ENCODE measurements around the gene ARHGEF28. TPM values are rescaled to one million over a fixed set of nuclear protein-coding genes. Genes with fewer than 3 reads are reported as not detected.

The ARHGEF28 gene
- polyA plus RNA-seq, 3 donors: not detected

GRCh38 chr5:73596705-73597328 is 29.2 kb upstream of the ARHGEF28 start:
- H3K27me3 Mint-ChIP-seq (ENCODE audit: low read depth in 3 of 3): peaks cover 0 to 4% (median 3%) of the 10 kb centered on the region in 3 donors
- H3K9ac ChIP-seq (ENCODE audit: insufficient read depth, low read length, poor library complexity, severe bottlenecking): no peak overlapping the region
- TF ChIP-seq CTCF (IDR thresholded peaks at IDR 0.05): peak; percentile 85
- no peaks in the 10 kb centered on the region for H3K36me3 ChIP-seq (replicated peaks in 1 of 2; ENCODE audit: control insufficient read depth in 1 of 2, insufficient read depth in 2 of 2, low read length in 2 of 2)
- no peaks in the 10 kb centered on the region for H3K79me2 ChIP-seq (ENCODE audit: insufficient read depth, low read length)
- H3K27ac Mint-ChIP-seq: no peak overlapping the region
- H3K4me2 ChIP-seq (replicated peaks; ENCODE audit: extremely low read depth, low read length, poor library complexity, severe bottlenecking): no peak overlapping the region
- H3K4me3 Mint-ChIP-seq: no peak overlapping the region
- intact Hi-C loops (cut with micrococcal nuclease): no loop called here
- H3K27ac ChIP-seq (ENCODE audit: low read depth in 1 of 2, low read length in 2 of 2): no peak overlapping the region
- peaks cover 0 to 9% of the 10 kb centered on the region in 2 donors for H3K9me3 ChIP-seq (replicated peaks in 1 of 2; ENCODE audit: control insufficient read depth in 1 of 2, insufficient read depth in 1 of 2, low read length in 2 of 2)
- H3K36me3 Mint-ChIP-seq: no peaks in the 10 kb centered on the region
- H3K4me1 ChIP-seq (ENCODE audit: control insufficient read depth in 1 of 2, insufficient read depth in 2 of 2, low read length in 2 of 2): no peaks in the 10 kb centered on the region
- no peaks in the 10 kb centered on the region for H3K4me1 Mint-ChIP-seq
- no peak overlapping the region for H3K4me3 ChIP-seq (replicated peaks in 1 of 3; ENCODE audit: low read depth in 2 of 3, low read length in 3 of 3)
- no peaks in the 10 kb centered on the region for H3K27me3 ChIP-seq (ENCODE audit: control insufficient read depth in 2 of 2, insufficient read depth in 2 of 2, low read length in 2 of 2)
- no peak overlapping the region for H2AFZ ChIP-seq (ENCODE audit: insufficient read depth, low read depth, low read length, poor library complexity, severe bottlenecking)
- peak in 2 of 3 donors; percentile 32 to 33 for DNase-seq
- H3K9me3 Mint-ChIP-seq: peaks cover 0 to 11% (median 8%) of the 10 kb centered on the region in 7 donors
- H4K20me1 ChIP-seq (ENCODE audit: insufficient read depth, low read length): no peaks in the 10 kb centered on the region

- no peak overlapping the region for H3K9ac ChIP-seq (ENCODE audit: insufficient read depth, low read length, poor library complexity, severe bottlenecking)
- H3K27ac ChIP-seq (ENCODE audit: low read depth in 1 of 2, low read length in 2 of 2): no peak overlapping the region
- intact Hi-C loops (cut with micrococcal nuclease): no loop called here
- no peak for TF ChIP-seq CTCF (IDR thresholded peaks at IDR 0.05)
- Mint-ChIP-seq H3K9me3 (peaks cover 0 to 13% (median 10%) of the 10 kb centered on the region in 7 donors), H3K4me1 (peaks cover 13% of the 10 kb centered on the region), H3K36me3 (no peaks in the 10 kb centered on the region), H3K27ac (no peak overlapping the region), H3K4me3 (no peak overlapping the region), H3K27me3 (ENCODE audit: low read depth in 3 of 3) (peaks cover 1 to 3% (median 2%) of the 10 kb centered on the region in 3 donors)
- no peaks in the 10 kb centered on the region for H3K27me3 ChIP-seq (ENCODE audit: control insufficient read depth in 2 of 2, insufficient read depth in 2 of 2, low read length in 2 of 2)
- no peaks in the 10 kb centered on the region for H4K20me1 ChIP-seq (ENCODE audit: insufficient read depth, low read length)
- H2AFZ ChIP-seq (ENCODE audit: insufficient read depth, low read depth, low read length, poor library complexity, severe bottlenecking): no peak overlapping the region
- H3K4me3 ChIP-seq (replicated peaks in 1 of 3; ENCODE audit: low read depth in 2 of 3, low read length in 3 of 3): no peak overlapping the region
- 100% methylated on average over 1 of the region's 3 CpGs for WGBS (ENCODE audit: insufficient coverage)
- no peaks in the 10 kb centered on the region for H3K36me3 ChIP-seq (replicated peaks in 1 of 2; ENCODE audit: control insufficient read depth in 1 of 2, insufficient read depth in 2 of 2, low read length in 2 of 2)
- H3K4me1 ChIP-seq (ENCODE audit: control insufficient read depth in 1 of 2, insufficient read depth in 2 of 2, low read length in 2 of 2): peaks cover 0 to 10% of the 10 kb centered on the region in 2 donors
- no peaks in the 10 kb centered on the region for H3K79me2 ChIP-seq (ENCODE audit: insufficient read depth, low read length)
- DNase-seq: no peak
- H3K9me3 ChIP-seq (replicated peaks in 1 of 2; ENCODE audit: control insufficient read depth in 1 of 2, insufficient read depth in 1 of 2, low read length in 2 of 2): peaks cover 0 to 12% of the 10 kb centered on the region in 2 donors
- no peak overlapping the region for H3K4me2 ChIP-seq (replicated peaks; ENCODE audit: extremely low read depth, low read length, poor library complexity, severe bottlenecking)
These were observed 26.6 kb upstream of the ARHGEF28 start for GRCh38 chr5:73599380-73599779.

All from CD14-positive monocyte (primary cell).